Activated CD8-positive, alpha-beta memory T cell treated with anti-CD3 and anti-CD28 coated beads, Interleukin-2, amount 50 U/mL, for 48 hours (primary cell): ENCODE measurements around the gene MYL4.
"Not testable (repeated sequence)": the region's sequence is repeated elsewhere in the genome, so short reads cannot be mapped to it uniquely, and the experiment has no call there.

Experiments used
- DNase-seq: peaks from one replicate; pipeline ENCODE4 v3.0.0-alpha.2; 2020

The MYL4 gene

DNA sequence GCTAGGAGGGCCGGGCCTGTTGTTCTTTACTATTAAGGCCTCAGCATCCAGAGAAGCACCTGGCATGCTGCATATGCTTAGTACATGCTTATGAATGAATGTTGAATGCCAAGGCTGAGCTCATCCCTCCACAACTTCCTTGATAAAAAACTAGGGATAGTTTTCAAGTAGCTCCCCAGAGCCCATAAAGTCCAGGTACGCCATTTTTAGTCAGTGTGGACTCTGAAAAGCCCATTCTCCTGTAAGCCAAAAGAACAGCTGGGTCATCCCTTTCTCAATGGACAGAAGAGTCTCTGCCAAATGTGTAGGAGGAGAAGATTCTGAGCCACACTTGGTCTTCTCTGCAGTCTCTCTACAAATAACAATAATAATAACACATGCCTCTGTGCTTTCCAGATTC is 35.5 kb downstream of the MYL4 start:
- no peak for DNase-seq

DNA sequence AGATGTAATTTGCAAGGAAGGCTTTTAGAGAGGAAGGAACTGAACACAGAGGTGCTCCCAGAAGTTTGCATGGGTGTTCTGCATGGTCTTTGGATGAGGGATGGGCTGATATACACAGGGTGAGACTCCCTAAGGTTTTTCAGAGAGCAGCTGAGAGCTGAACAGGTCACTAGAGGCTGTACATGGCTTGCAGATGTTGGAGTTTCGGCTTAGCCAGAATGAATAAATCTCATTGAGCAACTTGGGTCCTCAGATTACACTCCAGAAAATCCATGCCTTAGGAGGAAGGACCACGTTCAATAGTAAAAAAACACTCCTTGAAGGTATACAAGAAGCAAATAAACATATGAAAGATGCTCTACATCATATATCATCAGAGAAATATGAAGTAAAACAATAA is 37.0 kb downstream of the MYL4 start:
- no peak for DNase-seq

DNA sequence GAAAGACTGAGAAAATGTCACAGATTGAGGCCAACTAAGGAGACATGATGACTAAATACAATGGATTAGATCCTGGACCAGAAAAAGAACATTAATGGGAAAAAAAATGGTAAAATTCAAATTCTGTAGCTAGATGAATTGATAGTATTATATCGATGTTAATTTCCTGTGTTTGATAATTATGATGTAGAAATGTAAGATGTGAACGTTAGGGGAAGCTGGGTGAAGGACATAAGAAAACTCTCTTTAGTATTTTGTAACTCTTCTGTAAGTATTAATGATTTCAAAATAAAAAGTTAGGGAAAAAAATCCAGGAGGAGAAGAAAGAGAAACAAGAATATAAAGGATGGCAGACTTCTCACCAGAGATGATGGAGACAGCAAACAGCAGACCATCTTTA is 41.7 kb downstream of the MYL4 start:
- DNase-seq: no peak

DNA sequence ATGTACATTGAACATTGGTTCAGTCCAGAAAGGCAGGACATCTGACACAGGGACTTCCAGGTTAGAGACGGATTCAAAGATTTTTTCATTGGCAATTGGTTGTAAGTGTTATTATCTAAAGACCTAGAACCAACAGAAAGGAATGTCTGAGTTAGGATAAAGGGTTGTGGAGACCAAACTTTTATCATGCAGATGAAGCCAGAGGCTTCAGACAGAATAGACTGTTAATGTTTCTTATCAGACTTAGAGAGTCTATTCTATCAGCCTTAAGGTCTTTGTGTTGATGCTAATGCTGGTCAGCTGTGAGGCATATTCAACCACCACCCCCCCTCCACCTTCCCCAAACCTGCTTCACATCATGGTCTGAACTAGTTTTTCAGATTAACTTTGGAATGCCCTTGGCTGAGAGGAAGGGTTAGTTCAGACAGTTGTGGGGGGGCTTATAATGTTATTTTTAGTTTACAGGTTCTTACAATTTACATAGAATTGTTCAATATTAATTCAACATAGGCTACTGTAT is 42.3 kb downstream of the MYL4 start:
- DNase-seq: no peak

DNA sequence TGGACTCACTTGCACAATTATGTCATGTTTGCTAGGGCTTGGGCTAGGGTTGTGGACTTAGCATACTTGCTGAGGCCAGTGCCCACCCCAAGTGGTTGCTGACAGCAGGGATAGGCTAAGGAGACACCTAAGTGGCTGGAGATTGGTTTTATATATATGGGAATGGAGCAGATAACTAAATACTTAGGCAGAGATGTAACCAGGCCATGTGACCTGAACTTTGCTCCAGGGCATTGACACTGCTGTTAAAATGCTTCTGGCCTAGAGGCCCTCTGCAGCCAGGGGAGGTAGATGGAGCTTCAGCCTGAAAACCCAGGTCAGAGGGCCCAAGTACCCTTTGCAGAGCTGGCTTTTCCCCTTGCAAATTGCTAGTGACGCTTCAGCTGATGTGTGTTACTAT is 43.1 kb downstream of the MYL4 start:
- DNase-seq: no peak

DNA sequence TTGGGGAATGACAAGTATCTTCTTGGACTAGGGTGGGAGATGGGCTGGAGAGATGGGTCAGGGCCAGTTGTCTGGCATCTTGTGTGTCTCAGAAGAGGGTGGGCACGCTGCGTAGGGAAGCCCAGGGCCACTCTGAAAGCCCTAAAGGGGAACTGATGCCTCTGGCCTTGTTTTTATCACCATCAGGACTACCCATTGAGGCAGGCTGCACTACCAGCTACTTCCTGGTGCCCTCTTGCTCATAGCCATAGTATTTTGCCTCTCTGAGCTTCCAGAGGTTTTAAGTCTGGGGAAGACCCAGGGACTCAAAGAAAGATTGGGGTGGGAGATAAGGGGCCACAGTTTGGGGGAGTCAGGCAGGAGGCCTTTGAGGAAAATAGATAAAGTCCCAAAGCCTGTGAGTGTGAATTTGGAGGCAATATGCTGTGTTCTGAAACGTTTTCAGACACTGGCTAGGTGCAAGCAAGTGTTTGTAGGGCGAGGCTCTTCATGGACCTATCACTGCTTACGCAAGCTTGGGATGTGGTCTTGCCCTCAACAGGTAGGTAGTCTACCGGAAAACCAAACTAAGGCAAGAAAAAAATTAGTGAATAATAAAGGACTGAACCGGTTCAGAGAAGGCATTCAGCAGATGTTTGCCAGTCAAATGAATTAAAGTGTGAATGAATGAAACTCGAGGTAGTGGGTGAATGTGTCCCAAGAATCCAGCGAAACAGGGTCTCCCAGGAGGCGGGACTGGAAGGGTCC is 43.8 kb downstream of the MYL4 start:
- DNase-seq: no peak

DNA sequence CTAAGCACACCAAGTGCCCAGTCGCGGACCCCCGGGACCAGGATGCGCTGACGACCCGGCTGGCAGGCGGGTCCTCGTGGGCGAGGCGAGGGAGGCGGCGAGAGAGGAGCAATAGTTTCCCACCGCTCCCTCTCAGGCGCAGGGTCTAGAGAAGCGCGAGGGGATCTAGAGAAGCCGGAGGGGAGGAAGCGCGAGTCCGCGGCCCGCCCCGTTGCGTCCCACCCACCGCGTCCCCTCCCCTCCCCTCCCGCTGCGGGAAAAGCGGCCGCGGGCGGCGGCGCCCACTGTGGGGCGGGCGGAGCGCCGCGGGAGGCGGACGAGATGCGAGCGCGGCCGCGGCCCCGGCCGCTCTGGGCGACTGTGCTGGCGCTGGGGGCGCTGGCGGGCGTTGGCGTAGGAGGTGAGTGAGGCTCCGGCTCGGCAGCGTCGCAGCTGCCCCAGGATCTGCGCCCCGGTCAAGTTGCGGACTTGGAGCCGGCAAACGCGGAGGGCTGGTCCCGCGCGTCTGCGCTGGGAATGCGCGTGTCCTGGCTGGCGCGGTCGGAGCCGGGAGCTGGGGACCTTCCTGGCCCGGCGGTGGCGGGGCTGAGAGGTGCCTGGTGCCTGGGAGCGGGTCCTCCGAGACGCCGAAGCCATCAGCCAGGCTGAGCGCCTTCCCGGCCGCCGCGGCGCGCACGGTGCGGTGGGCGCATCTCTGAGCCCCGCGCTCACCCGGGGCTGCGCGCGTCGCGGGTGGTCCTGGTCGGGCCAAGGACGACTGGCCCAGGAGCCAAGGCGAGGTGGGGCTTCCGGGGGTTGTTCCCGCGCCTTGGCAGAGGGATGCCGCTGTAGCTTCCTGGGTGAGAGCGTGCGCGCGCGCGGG is 44.6 kb downstream of the MYL4 start, which contains the start of gene ITGB3:
TSS of gene ITGB3 (plus strand) at position 287 of the 862 bp plus-strand sequence. CDS start at position 322, 35 bp downstream.
- DNase-seq: peak; percentile 82

DNA sequence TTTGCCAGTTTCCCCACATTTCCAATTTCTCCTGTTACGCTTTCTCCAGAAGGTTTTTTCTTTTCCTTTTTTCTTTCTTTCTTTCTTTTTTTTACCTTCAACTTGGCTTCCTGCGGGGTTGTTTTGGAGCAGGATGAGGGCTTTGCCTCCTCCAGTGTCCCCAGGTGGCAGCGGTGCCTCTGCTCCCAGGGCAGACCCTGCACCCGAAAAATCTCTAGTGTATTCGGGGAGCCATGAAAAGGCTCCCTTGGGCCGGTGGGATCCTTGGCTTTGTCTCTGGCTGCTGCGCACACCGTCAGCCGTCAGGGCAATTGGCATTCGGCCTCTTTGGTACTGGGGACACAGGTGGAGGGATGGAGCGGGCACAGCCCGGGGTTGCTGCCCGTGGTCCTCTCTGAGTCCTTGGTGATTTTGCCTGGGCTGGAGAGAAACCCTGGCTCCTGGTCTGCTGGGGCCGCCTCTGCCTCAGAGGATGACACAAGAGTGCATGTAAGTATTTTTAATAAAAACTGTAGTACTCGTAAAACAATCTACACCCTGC is 45.3 kb downstream of the MYL4 start:
- no peak for DNase-seq

DNA sequence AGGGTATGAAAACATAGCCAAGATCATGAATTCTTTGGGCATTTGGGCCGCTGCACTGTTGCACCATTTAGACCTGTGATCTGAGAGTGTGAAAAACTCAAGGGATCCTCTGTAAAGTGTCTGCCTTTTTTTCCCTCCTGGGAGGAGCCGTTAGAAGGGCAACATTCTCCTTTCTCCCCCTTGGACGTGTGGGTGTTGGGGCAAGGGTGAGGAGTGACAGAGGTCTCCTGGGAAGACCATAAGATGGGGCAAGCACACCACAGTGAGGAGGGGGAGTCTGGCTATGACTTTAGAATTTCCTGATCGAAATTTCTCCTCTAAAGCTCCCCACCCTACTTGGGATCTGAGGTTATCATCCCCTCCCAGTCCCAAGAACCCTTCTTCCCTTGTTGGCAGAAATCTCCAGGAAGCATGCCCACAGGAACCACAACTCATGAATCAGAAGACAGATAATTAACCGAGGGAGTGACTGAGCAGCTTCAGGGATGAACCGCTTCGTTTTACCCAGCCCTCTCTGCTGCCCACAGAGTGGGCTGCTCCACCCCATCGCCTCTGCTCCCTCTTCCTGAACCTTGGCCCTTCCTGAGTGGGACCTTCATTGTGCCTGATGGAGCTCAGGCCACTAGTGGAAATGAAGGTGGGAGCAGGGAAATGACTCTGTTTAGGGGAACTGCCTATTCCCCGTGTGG is 48.6 kb downstream of the MYL4 start:
- DNase-seq: no peak

DNA sequence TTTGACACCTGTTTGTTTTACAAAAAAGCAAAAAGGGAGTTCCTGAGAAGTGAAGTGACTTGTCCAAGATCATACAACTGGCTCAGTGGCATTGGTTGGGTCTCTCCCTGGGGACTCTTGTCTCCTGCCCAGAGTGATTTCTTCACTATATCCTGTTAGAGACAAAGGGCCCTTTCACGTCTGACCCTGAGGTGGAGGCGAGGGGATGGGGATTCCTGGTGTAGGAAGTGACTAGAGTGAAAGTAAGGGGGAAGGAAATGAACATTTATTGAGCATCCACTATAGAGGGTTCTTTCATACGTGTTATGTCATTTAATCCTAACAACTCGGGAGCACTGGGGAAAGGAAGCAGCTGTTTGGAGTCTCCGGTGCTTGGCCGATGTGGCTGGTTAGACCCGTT is 53.4 kb downstream of the MYL4 start:
- DNase-seq: no peak

DNA sequence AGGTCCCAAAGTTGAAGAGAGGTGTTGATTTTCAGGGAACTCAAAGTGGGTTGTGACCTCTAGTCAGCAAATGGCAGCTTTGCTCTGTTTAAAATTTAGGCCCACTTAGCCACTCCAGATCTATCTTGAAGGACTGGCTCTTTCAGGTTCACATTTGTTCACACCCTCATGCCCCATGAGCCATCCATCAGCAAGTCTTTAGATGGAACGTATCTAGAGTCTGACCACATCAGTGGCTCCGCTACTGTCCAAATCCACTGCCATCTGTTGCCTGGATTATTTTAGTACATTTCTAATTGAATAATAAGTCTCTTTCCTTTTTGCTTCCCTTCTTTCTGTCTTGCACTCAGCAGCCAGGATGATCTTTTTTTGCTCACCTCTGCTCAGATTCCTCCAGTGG is 55.0 kb downstream of the MYL4 start:
- no peak for DNase-seq

DNA sequence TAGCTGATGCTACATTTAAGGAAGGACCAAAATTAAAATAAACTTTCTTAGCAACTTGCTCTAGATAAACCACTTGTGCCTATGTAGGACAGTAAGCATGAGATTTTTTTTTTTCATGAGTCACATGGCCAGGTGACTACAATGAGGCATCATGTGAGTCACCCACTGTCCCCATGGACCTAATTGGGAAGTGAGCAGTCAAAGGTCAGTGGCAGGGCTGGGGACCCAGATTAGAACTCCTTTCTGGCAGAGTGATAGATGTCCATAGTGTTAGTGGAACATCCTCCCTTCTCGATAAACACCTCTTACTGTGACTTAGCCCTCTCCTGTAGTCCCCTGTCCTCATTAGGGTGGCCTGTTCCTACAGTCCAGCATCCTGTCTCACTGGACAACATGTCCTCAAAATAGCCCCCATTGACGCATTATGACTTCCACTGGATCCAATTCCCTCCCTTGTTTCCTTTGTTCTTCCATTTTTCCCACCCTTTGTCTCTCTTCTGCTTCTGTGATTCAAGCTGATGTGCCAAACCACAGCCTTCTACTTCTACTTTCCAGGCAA is 56.9 kb downstream of the MYL4 start:
- no peak for DNase-seq

DNA sequence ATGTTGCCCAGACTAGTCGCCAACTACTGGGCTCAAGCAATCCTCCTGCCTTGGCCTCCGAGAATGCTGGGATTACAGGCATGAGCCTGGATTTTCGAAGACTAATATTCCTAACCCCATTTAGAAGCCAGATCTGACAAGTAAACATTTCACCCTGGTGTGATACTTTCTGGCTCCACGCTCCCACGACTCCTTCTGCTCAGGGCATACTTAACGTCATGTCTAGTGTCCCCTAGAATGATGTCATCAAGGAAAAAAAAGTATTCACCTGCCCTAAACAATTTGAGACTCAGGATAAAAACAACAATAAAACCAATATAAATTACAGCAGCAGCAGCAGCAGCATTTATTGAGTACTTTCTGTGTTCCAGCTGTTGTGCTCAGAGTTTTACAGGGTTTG is 57.6 kb downstream of the MYL4 start:
- DNase-seq: no peak

DNA sequence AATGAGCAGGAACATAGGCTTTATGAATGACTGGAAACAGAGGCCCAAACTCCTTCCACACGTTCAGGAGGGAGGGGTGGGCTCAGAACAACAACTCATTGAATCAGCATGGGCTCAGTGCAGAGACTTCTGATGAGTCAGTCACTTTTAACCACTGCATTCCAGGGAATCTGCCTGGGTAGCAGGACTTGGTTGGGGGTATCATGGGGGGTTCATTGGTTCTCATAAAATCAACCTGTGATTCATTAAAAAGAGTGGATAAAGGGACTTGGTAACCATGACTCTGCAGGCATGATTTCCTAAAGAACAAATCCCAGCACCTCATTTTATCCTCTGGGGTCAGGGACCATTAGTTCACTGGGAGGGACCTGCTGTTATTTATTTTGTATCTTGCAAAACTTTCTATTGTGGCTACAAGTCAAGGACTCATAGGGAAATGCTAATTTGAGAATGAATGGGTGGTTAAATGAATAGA is 58.2 kb downstream of the MYL4 start:
- no peak for DNase-seq

DNA sequence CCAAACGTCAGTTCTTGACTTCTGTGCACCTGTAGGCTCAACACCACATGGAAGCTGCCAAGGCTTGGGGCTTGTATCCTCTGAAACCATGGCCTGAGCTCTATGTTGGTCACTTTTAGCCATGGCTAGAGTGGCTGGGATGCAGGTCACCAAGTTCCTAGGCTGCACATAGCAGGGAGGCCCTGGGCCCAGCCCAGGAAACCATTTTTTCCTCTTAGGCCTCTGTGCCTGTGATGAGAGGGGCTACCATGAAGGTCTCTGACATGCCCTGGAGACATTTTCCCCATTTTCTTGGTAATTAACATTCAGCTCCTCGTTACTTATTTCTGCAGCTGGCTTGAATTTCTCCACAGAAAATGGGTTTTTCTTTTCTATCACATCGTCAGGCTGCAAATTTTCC is 59.8 kb downstream of the MYL4 start:
- not testable (repeated sequence) for DNase-seq

DNA sequence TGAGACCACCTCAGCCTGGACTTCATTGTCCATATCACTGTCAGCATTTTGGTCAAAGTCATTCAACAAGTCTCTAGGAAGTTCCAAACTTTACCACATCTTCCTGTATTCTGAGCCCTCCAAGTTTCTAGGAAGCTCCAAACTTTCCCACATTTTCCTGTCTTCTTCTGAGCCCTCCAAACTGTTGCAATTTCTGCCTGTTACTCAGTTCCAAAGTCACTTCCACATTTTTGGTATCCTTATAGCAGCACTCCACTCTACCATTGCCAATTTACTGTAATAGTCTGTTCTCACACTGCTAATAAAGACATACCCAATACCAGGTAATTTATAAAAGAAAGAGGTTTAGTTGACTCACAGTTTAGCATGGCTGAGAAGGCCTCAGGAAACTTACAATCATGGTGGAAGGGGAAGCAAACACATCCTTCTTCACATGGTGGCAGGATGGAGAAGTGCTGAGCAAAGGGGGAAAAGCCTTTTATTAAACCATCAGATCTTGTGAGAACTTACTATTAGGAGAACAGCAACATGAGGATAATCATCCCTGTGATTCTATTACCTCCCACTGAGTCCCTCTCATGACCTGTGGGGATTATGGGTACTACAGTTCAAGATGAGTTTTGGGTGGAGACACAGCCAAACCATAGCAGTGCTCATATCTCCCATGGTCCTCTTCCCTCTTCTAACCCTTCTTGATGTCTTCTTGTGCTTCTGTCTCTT is 60.6 kb downstream of the MYL4 start:
- not testable (repeated sequence) for DNase-seq

DNA sequence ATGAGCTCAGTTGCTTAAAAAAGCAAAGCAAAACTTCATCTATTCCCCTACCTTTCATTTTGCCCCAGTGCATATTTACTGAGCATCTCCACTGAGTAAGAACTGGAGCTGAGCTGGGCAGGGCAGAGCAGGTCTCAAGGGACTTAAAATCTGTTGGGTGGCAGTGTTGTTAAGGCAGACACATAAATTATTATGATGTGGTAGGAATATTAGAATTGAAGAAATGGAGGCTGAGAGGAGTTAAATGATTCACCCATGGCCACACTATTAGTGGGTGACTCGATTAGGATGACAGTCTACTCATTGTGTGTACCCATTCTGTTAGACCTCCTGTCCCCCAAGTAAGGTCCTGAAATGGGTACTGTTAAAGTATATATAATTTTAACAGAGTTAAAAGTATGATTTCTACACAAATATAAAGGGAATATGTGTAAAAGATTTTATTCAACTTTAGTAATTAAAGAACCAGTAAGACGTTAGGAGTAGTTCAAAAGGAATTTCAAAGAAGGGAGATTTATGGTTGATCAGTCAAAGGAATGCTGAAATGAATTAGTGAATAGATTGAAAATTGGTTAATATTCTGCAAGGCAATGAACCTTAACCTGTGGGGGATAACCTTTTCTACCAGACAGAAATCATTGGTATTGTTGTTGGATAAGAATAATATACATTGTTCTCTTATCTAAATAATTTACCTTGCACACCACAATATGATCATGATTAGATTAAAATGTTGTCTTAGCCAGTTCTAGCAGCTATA is 62.0 kb downstream of the MYL4 start:
- DNase-seq: no peak

DNA sequence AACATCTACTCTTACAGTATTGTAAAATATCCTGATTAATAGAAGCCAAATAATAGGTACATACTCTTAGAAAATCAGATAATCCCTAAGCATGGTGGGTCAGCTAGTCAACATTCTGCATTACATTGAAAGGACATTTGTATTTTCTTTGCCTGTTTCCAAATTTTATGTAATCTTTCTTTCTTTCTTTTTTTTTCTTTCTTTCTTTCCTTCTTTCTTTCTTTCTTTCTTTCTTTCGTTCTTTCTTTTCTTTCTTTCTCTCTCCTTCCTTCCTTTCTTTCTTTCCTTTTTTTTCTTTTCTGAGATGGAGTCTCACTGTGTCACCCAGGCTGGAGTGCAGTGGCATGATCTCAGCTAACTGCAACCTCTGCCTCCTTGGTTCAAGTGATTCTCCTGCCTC is 63.3 kb downstream of the MYL4 start:
- no peak for DNase-seq

DNA sequence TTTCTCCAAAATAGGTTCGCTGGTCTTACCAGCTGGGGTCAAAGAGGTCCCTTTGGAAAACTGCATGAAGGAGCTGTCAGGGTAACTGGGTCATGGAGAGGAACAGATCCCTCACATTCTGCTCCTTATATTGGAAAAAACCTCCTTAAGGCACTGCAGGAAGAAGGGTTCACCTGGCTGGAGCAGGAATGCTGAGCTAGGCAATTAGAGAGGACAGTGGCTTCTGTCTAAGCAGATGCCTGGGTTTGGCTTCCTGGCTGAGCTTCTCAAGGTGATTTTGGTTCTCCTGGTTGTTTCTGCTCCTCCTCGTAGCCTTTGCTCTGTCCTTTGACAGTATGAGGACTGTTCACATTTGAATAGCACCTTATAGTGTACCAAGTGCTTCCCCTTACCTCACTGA is 64.1 kb downstream of the MYL4 start:
- DNase-seq: no peak
